CD4-positive, alpha-beta T cell treated with Interferon alpha-2 for 1 hour (primary cell): ENCODE results near the gene TNS4.
A peak's percentile ranks its signal among the peaks of the same experiment; 100 is the strongest.
"Not testable (repeated sequence)": the region's sequence is repeated elsewhere in the genome, so short reads cannot be mapped to it uniquely, and the experiment has no call there.

ENCODE experiments used
- DNase-seq, 2 donors: peaks; one replicate each; pipeline ENCODE4 v3.0.0-alpha.2; 2020 to 2022

TNS4 gene, protein sequence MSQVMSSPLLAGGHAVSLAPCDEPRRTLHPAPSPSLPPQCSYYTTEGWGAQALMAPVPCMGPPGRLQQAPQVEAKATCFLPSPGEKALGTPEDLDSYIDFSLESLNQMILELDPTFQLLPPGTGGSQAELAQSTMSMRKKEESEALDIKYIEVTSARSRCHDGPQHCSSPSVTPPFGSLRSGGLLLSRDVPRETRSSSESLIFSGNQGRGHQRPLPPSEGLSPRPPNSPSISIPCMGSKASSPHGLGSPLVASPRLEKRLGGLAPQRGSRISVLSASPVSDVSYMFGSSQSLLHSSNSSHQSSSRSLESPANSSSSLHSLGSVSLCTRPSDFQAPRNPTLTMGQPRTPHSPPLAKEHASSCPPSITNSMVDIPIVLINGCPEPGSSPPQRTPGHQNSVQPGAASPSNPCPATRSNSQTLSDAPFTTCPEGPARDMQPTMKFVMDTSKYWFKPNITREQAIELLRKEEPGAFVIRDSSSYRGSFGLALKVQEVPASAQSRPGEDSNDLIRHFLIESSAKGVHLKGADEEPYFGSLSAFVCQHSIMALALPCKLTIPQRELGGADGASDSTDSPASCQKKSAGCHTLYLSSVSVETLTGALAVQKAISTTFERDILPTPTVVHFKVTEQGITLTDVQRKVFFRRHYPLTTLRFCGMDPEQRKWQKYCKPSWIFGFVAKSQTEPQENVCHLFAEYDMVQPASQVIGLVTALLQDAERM

DNA sequence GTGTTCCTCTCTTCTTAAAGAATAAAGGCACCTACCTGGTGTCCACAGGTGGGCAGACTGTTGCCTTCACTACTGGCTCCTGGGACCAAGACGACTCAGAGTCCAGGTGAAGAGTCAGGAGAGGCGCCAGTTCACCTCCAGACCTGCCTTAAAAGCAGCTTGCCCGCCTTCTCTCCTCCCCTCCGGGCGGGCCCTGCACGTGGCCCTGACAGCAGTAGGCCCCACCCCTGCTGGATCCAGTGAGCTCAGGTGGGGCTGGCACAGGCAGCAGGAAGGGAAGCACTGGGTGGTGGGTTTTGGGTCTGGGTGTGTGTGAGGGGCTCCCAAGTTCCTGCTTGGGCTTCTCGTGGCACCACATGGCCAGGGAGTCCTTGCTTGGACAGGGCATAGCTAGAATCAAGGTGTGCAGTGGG lies at the start of gene TNS4:
Gene TNS4 (minus strand): TSS at position 125 of the 413 bp plus-strand sequence. CDS start 5,198 bp downstream, outside the sequence.
- DNase-seq, result no peak

GRCh38 chr17:40550608-40551007 lies 49.2 kb upstream of the TNS4 start:
- DNase-seq, result no peak

GRCh38 chr17:40548982-40549685 lies 47.7 kb upstream of the TNS4 start:
- DNase-seq, result no peak

DNA sequence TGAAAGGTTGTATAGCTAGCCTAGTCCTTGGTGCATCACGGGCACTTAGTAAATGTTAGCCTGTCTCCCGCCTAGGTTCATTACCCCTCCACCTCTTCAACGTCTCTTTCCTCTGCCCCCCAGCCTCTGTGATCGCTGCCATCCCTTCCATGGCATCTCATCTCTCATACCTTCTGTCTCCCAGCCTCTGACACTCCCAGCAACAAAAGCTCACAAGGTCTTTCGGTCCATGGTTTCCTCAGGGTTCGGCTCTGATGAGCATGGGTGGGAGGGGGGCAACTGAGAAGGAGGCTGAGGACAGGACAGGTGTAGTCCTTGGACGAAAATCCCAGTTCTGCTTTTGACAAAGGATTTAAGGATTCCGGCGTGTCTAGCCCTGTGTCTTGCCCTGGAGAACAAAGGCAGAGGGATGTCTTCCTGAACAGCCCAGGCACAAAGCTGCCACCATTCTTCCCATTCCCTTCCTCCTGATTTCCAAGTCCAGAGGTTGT lies 47.1 kb upstream of the TNS4 start:
- DNase-seq, result no peak

DNA sequence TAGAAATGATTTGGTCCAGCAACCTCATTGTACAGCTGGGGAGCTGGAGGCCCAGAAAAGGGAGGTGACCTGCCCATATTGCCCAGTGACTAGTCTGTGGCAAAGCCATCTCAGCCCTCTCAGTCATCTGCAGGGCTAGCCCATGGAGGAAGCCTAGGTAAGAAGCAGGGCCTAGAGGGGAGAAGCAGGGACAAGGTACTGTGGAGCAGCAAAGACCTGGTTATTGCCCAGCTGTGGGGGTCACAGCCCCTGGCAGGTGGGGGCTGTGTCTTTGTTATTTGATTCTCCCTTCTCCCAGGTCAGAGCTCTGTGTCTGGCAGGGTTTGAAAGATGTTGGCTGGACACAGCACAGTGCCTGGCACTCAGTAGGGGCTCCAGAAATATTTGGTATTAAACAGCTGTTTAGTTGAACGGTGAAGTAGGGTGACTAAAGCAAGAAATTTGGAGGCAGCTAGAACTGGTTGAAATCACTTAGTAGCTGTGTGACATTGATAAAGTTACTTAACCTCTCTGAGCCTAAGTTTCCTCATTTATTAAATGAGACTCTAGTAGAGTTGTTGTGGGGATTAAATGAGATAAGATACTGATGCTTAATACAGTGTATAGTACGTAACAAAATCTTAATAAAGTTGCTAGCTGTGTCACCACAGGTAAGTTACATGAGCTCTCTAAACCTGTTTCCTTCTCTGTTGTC lies 46.5 kb upstream of the TNS4 start:
- DNase-seq, result no peak

- peak; percentile 64 to 73 for DNase-seq
Observed at GRCh38 chr17:40547079-40547784, 45.8 kb upstream of the TNS4 start.

DNA sequence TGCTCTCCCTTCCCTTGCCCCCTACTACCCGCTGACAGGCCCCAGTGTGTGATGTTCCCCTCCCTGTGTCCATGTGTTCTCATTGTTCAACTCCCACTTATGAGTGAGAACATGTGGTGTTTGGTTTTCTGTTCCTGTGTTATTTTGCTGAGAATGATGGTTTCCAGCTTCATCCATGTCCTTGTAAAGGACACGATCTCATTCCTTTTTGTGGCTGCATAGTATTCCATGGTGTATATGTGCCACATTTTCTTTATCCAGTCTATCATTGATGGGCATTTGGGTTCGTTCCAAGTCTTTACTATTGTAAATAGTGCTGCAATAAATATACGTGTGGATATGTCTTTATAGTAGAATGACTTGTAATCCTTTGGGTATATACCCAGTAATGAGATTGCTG lies 45.1 kb upstream of the TNS4 start:
- DNase-seq, result not testable (repeated sequence)

GRCh38 chr17:40545660-40546059 lies 44.2 kb upstream of the TNS4 start:
- no peak for DNase-seq

GRCh38 chr17:40542558-40543411 lies 41.4 kb upstream of the TNS4 start:
- DNase-seq, result peak; percentile 49 to 60

- DNase-seq, result no peak
Observed at GRCh38 chr17:40541873-40542557, 40.6 kb upstream of the TNS4 start.

DNA sequence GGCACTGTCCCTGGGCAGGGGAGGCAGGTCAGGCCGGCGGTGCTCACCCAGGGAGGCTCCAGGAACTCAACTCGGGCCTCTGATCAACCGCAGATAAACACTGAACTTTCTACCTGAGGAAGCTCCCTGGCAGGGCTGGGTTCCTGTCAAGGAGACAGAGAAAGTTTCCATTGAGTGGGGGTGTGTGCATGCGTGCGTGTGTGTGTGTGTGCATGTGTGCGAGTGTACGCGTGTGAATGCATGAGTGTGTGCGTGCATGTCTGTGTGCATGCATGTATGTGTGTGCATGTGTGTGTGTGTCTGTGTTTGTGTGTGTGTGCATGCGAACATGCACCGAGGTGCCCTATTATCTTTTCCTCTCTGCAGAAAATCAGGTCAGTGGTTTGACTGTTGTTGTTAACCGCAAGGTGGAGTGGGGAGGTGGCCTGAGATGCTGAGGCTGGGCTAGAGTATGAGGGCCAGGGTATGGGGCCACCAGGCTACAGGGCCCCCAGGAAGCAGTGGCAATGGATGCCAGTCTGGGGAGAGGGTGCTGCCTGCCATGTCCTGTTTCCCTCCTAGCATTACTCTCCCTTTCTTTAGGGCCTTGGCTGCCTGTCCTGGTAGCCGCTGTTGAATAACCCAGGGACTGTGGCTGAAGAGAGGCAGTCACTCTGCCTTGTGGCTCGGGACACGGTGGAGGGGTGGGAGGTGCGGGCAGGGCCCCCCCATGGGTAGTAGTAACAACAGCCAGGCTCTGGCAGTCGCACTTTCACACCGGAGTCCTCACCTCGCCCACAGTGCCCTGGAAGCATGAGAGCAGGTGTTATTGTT lies 39.8 kb upstream of the TNS4 start:
- DNase-seq, result peak; percentile 60 to 82

GRCh38 chr17:40540448-40540847 lies 39.0 kb upstream of the TNS4 start:
- peak in 1 of 2 donors; percentile 63 for DNase-seq

- DNase-seq, result no peak
Observed at GRCh38 chr17:40539711-40540411, 38.4 kb upstream of the TNS4 start.

GRCh38 chr17:40538936-40539705 lies 37.7 kb upstream of the TNS4 start:
- DNase-seq, result no peak

- DNase-seq, result no peak
Observed at GRCh38 chr17:40538019-40538935, 36.9 kb upstream of the TNS4 start.

GRCh38 chr17:40536295-40537171 lies 35.1 kb upstream of the TNS4 start:
- DNase-seq, result no peak
